ENCODE measurements around the gene SEC16B.

Gene SEC16B

GRCh38 chr1:177937931-177938330 lies 31.9 kb downstream of the SEC16B start:
- no peak for DNase-seq

GRCh38 chr1:177937174-177937770 lies 32.6 kb downstream of the SEC16B start:
- DNase-seq, result no peak

- DNase-seq, result no peak
Observed at GRCh38 chr1:177935638-177936415, 34.0 kb downstream of the SEC16B start.

- DNase-seq, result no peak
Observed at GRCh38 chr1:177934927-177935326, 34.9 kb downstream of the SEC16B start.

- DNase-seq, result no peak
Observed at GRCh38 chr1:177934461-177934860, 35.4 kb downstream of the SEC16B start.

- DNase-seq, result no peak
Observed at GRCh38 chr1:177933881-177934280, 36.0 kb downstream of the SEC16B start.

- DNase-seq, result no peak
Observed at GRCh38 chr1:177932123-177932522, 37.7 kb downstream of the SEC16B start.

- DNase-seq, result no peak
Observed at GRCh38 chr1:177928952-177929351, 40.9 kb downstream of the SEC16B start.

- DNase-seq, result no peak
Observed at GRCh38 chr1:177928194-177928593, 41.7 kb downstream of the SEC16B start.

- no peak for DNase-seq
Observed at GRCh38 chr1:177927021-177927596, 42.7 kb downstream of the SEC16B start.

GRCh38 chr1:177926201-177926600 lies 43.7 kb downstream of the SEC16B start:
- no peak for DNase-seq

GRCh38 chr1:177925006-177925405 lies 44.9 kb downstream of the SEC16B start:
- DNase-seq, result no peak

GRCh38 chr1:177923441-177923840 lies 46.4 kb downstream of the SEC16B start:
- DNase-seq, result no peak

GRCh38 chr1:177922209-177922608 lies 47.6 kb downstream of the SEC16B start:
- DNase-seq, result no peak

GRCh38 chr1:177921590-177921989 lies 48.3 kb downstream of the SEC16B start:
- no peak for DNase-seq

GRCh38 chr1:177920091-177920490 lies 49.8 kb downstream of the SEC16B start:
- DNase-seq, result no peak

GRCh38 chr1:177915641-177916040 lies 54.2 kb downstream of the SEC16B start:
- no peak for DNase-seq

- DNase-seq, result no peak
Observed at GRCh38 chr1:177914603-177915002, 55.3 kb downstream of the SEC16B start.

GRCh38 chr1:177913762-177914540 lies 55.9 kb downstream of the SEC16B start:
- no peak for DNase-seq

GRCh38 chr1:177912991-177913390 lies 56.9 kb downstream of the SEC16B start:
- no peak for DNase-seq

- no peak for DNase-seq
Observed at GRCh38 chr1:177909416-177909815, 60.4 kb downstream of the SEC16B start.

GRCh38 chr1:177907000-177907399 lies 62.9 kb downstream of the SEC16B start:
- DNase-seq, result no peak

GRCh38 chr1:177905686-177906085 lies 64.2 kb downstream of the SEC16B start:
- DNase-seq, result no peak

All from T-helper 1 cell (primary cell).